ENCODE measurements around the gene RUFY1.
"Not testable (repeated sequence)": the region's sequence is repeated elsewhere in the genome, so short reads cannot be mapped to it uniquely, and the experiment has no call there.

The RUFY1 gene

GRCh38 chr5:179642626-179643025 lies 92.3 kb downstream of the RUFY1 start:
- H4K20me1 ChIP-seq, H3K36me3 ChIP-seq, H3K9me3 ChIP-seq, H3K27ac ChIP-seq, H3K27me3 ChIP-seq, H3K9ac ChIP-seq, H3K4me3 ChIP-seq, H3K4me2 ChIP-seq: not testable (repeated sequence)
- H3K4me1 ChIP-seq = peaks cover 17% of the 10 kb centered on the region

- not testable (repeated sequence) for H3K27me3 ChIP-seq
Observed at GRCh38 chr5:179643141-179643920, 93.0 kb downstream of the RUFY1 start.

GRCh38 chr5:179644766-179645165 lies 94.4 kb downstream of the RUFY1 start:
- not testable (repeated sequence) for H3K4me1 ChIP-seq, H3K4me2 ChIP-seq, H3K36me3 ChIP-seq, H3K27ac ChIP-seq, H3K9ac ChIP-seq, H3K27me3 ChIP-seq, H3K4me3 ChIP-seq, H3K9me3 ChIP-seq, H4K20me1 ChIP-seq

More at GRCh38 chr5:179643141-179643920, 93.0 kb downstream of the RUFY1 start:
- H3K4me2 ChIP-seq, H3K9ac ChIP-seq, H3K36me3 ChIP-seq, H3K27ac ChIP-seq, H3K9me3 ChIP-seq, H3K4me3 ChIP-seq, H4K20me1 ChIP-seq: not testable (repeated sequence)
- H3K4me1 ChIP-seq = peaks cover 13% of the 10 kb centered on the region

DNA sequence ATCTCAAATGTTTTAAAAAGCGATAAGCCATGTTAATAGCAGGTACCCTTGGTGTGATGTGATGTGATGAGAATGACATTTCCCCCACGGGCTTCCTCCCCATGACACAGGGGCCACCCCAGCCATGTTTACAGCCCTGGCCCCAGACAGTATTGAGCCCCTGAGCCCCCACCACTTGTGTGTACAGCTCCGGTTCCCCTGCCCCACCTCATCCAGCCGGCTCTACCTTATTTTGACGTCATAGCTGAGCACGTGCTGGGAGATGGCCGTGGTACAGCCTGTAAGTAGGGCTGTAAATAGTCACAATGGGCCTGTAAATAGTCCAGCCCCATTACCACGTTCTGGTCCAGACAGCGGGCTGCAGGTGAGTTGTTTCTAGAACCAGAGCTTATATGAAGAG lies 98.1 kb downstream of the RUFY1 start:
- no peak for TF ChIP-seq Cebpa-rat (IDR thresholded peaks at IDR 0.05)
- Histone ChIP-seq H3K27ac (no peak overlapping the region), H3K36me3 (no peaks in the 10 kb centered on the region), H3K4me3 (no peak overlapping the region), H3K9me3 (peaks cover 7% of the 10 kb centered on the region), H3K9ac (no peak overlapping the region), H3K4me1 (no peaks in the 10 kb centered on the region), H3K27me3 (no peaks in the 10 kb centered on the region), H3K4me2 (no peak overlapping the region), H4K20me1 (no peaks in the 10 kb centered on the region)

DNA sequence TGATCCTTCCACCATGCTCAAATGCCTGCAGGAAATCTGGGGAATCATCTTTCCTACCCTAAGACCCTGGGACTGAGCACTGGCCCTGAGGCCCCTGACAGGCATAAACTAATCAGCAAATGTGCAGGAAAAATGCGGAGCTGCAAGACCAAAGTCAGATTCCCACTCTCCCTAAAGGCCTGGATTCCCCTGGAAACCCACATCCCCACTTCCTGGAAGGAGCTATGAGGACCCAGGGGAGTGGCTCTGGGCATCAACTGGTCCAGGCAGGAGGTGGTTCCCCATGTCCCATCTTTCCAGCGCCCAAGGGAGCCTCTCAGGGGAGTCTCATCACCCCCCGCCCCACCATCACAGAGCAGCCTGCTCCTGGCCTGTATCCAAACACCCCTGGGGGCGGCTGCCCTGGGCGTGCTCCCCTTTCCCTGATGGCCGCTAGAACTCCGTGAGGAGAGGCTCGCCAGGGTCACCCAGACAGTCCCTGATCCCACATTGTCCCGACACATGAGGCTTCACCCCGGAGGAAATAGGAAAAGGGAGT lies 98.9 kb downstream of the RUFY1 start:
- not testable (repeated sequence) for H3K4me3 ChIP-seq, H3K9me3 ChIP-seq, H3K9ac ChIP-seq, H3K27ac ChIP-seq, H3K36me3 ChIP-seq, H3K4me1 ChIP-seq, H3K27me3 ChIP-seq, H3K4me2 ChIP-seq, H4K20me1 ChIP-seq

- not testable (repeated sequence) for H3K4me2 ChIP-seq, H3K9ac ChIP-seq
Observed at GRCh38 chr5:179650245-179650644, 99.9 kb downstream of the RUFY1 start.

GRCh38 chr5:179653135-179653534 lies 102.8 kb downstream of the RUFY1 start:
- not testable (repeated sequence) for H4K20me1 ChIP-seq, H3K9me3 ChIP-seq, H3K9ac ChIP-seq, H3K4me1 ChIP-seq, H3K4me2 ChIP-seq, H3K4me3 ChIP-seq, H3K27me3 ChIP-seq, H3K27ac ChIP-seq, H3K36me3 ChIP-seq

More at GRCh38 chr5:179650245-179650644, 99.9 kb downstream of the RUFY1 start:
- not testable (repeated sequence) for H4K20me1 ChIP-seq, H3K27ac ChIP-seq, H3K36me3 ChIP-seq, H3K9me3 ChIP-seq, H3K4me1 ChIP-seq, H3K4me3 ChIP-seq, H3K27me3 ChIP-seq

- H3K9me3 ChIP-seq, H4K20me1 ChIP-seq, H3K27me3 ChIP-seq, H3K36me3 ChIP-seq, H3K27ac ChIP-seq, H3K9ac ChIP-seq: not testable (repeated sequence)
- H3K4me3 ChIP-seq = 0 out of 2 replicates have a peak overlapping the region, but pooled peaks have one; percentile 46
- H3K4me2 ChIP-seq = peak overlapping the region; percentile 49; the same call in 1 of the 2 replicates
- H3K4me1 ChIP-seq = peaks cover 15% of the 10 kb centered on the region
Observed at GRCh38 chr5:179657302-179658178, 107.2 kb downstream of the RUFY1 start.

DNA sequence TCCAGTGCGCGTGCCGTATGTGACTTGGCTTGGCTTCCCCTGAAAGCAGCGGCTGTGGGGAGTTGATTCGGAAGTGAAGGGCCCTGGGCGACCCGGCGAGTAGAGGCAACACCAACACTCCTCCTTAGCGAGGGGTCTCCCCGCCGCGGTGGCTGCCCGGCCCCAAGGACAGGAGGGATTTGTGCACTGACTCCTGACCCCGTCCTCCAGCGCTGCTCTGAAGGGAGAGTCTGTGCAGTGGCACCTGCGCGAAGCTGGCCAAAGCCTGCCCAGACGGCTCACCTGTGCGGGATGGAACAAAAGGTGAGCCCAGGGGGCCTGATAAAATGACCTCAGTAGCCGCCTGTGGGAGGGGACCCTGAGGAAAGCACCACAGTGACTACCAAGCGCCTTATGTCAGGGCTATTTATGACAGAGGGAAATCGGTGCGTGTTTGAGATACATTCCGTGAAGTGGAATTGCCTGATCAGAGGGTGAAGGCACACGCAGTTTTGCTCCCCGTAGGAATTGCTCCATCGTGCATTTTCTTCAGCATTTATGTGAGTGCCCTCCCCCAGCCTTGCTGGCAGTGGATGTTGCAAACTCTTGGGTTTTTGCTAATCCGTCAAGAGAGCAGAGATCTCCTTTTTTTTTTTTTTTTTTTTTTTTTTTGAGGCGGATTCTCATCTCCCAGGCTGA lies 108.0 kb downstream of the RUFY1 start:
- H3K4me3 ChIP-seq = peak overlapping the region; percentile 65
- H3K9ac ChIP-seq = peak overlapping the region; percentile 49; the same call in 1 of the 2 replicates
- not testable (repeated sequence) for H4K20me1 ChIP-seq, H3K27me3 ChIP-seq, H3K27ac ChIP-seq, H3K9me3 ChIP-seq
- peaks cover 12% of the 10 kb centered on the region for H3K36me3 ChIP-seq
- H3K4me1 ChIP-seq = peaks cover 15% of the 10 kb centered on the region
- peak overlapping the region; percentile 70 for H3K4me2 ChIP-seq
